Epithelial cell of proximal tubule (primary cell): Measurements from ENCODE around the gene ADPRS. TPM values are rescaled to one million over a fixed set of nuclear protein-coding genes. Genes with fewer than 3 reads are reported as not detected.

Source experiments
- DNase-seq: peaks from one replicate; pipeline ENCODE4 v3.0.0-alpha.2; 2011; ENCODE audit warnings: low read depth
- H3K4me3 ChIP-seq: 2 replicates; pipeline ENCODE4 v1.5.1; 2011; ENCODE audit warnings: low read depth, mild to moderate bottlenecking, low read length
- CTCF ChIP-seq: conservative IDR thresholded peaks from 2 replicates; pipeline ENCODE4 v1.5.1; 2012; ENCODE audit warnings: low read depth, mild to moderate bottlenecking, low read length
- total RNA-seq: library from RNA; depleted of rRNA; stranded (reverse); fragments of >200 nt; gene quantifications from 2 replicates; pipeline ENCODE4 v1.2.3, GENCODE V29; 2015

ADPRS gene
- total RNA-seq, 1 donor from 2014 or later: 92.2 TPM

GRCh38 chr1:36083219-36083618, 5.5 kb upstream of the ADPRS start:
- DNase-seq: no peak
- TF ChIP-seq CTCF: no peak
- no peak overlapping the region for H3K4me3 ChIP-seq

- no peak for DNase-seq
- peak within 1 kb of the TSS; percentile 63 for H3K4me3 ChIP-seq
- TF ChIP-seq CTCF: no peak
These were observed 4.8 kb upstream of the ADPRS start, which contains the start of gene TEKT2 for GRCh38 chr1:36083635-36084496. Gene TEKT2 (plus strand): TSS chr1:36084094. CDS start chr1:36084922, 828 bp downstream.

- TF ChIP-seq CTCF: no peak
- H3K4me3 ChIP-seq: peak overlapping the region; percentile 63
- DNase-seq: no peak
These were observed 4.1 kb upstream of the ADPRS start for GRCh38 chr1:36084497-36085115.

- no peak for DNase-seq
- no peak for TF ChIP-seq CTCF
- H3K4me3 ChIP-seq: no peak overlapping the region
These were observed 3.6 kb upstream of the ADPRS start for GRCh38 chr1:36085126-36085525.

- TF ChIP-seq CTCF: no peak
- no peak for DNase-seq
These were observed 2.8 kb upstream of the ADPRS start for GRCh38 chr1:36085686-36086526.

GRCh38 chr1:36086529-36087232, 2.0 kb upstream of the ADPRS start:
- no peak overlapping the region for H3K4me3 ChIP-seq
- no peak for TF ChIP-seq CTCF
- DNase-seq: no peak

More at GRCh38 chr1:36085686-36086526, 2.8 kb upstream of the ADPRS start:
- H3K4me3 ChIP-seq: no peak overlapping the region
